SK-N-DZ (cell line): ENCODE results near the gene BRD1.

Source experiments
- DNase-seq: peaks from one replicate; pipeline ENCODE4 v3.0.0-alpha.2; 2015; ENCODE audit warnings: low spot score
- small RNA-seq, 2 experiments: library from RNA; depleted of rRNA; stranded (forward); fragments of <200 nt; gene quantifications; one replicate each; pipeline ENCODE3, GENCODE V24; 2014

The BRD1 gene

GRCh38 chr22:49728570-49729271, 99.0 kb downstream of the BRD1 start:
- no peak for DNase-seq

DNA sequence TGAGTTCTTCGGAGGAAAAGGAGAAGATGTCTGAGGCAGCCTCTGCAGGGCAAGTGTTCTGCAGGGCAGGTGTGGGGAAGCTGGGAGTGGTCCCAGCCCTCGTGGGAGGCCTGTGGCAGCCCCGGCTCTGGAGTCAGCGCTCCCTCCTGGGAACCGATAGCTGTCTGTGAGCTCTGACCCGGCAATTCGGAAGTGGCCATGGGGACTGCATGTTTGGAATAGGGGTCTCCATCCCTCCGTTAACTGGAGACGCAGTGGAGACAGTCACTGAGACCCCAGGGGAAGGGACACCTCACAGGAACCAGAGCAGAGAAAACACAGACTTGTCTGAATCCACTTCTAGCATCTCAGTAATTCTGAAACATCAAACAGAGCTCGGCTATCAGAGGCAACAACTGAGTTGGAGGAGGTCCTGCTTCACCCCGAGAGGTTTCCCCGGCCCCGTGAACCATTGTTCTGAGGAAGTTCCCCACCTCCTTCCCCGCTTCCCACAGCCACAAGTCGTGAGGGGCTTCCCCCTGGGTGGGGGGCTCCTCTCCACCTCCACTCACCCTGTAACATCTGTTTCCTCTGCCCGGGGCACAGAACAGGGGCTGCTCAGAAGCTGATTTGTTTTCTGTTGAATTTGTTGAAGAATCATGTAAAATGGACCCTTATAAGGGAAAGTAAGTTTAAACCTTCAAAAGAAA, 99.6 kb downstream of the BRD1 start:
- no peak for DNase-seq

- DNase-seq: no peak
Observed at GRCh38 chr22:49727191-49727880, 100.3 kb downstream of the BRD1 start.

DNA sequence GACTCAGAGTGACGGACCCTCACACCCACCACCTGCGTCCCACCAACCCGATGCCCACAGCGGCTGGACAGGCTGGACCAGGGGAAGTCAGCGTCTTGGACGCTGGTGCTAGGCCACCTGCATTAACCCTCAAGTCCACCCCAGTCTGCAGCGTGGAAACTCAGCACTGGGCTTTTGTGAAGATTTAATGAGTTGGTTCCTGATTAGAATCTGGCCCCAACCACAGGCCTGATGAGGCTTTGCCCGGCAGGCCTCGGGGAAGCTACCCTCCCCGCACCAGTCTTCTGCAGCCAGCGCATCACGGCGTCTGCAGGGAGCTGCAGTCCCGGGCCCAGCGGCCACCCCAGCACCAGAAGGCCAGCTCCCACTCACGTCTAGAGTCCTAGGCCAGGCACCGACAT, 101.0 kb downstream of the BRD1 start:
- DNase-seq: no peak

DNA sequence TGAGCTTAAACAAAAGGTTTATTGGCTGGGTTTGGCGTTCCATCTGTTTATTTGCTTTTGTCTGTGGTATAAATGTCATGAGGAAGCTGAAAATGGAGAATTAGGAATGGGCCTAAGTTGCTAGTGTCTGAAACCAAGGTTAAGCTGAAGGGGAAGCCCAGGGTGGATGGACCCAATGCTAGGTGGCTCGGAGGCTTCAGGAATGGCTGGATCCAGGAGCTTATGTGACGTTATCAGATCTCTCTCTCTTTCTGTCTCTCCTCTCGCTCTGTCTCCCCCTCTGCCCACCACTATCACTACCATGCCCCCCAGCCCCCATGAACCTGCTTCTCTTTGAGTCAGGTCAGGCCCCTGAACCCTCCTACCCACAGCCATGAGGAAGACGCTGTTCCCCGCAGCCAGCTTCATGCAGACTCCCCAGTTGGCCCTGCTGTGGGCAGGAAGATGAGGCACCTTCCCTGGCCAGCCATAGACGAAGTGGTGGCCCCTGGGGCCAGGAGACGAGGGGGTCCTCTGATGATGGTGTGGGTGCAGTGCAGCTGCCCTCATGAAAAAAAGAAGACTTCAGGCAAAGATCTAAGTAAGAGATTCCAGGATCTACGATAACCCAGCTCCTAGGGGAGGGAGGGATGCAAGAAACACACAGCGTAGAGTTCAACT, 101.5 kb downstream of the BRD1 start:
- no peak for DNase-seq

- DNase-seq: no peak
Observed at GRCh38 chr22:49725516-49725915, 102.2 kb downstream of the BRD1 start.

GRCh38 chr22:49724893-49725489, 102.7 kb downstream of the BRD1 start:
- DNase-seq: peak; percentile 46

GRCh38 chr22:49724030-49724892, 103.4 kb downstream of the BRD1 start:
- DNase-seq: no peak

DNA sequence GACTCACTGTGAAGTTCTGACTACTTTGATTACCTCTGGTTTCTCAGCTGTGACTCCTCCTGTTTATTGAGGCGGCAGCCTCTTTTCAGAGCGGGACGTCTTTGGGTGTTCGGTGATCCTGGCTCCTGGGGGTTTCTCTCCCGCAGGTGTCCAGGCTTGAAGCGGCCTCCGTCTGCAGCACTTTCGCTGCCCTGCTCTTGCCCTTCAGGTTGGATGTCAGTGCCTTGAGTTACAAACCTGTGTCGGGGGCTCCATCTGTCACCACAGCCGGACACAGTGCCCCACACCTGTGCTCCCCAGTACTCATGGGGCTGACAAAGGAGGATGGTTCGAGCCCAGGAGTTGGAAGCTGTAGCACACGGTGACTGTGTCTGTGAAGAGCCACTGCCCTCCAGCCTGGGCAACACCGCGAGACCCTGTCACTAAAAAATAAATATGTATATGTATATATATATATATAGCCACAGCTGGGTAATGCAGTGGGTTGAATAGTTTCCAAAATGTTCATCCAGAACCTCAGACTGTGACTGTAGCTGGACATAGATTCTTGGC, 104.1 kb downstream of the BRD1 start:
- DNase-seq: no peak

Small RNA genes within 50 kb of the gene (small RNA-seq; reads per million reads assigned to genes)
- gene AL117328.1 (0 reads per million in 2 experiments), gene RF00017 (0 reads per million in 2 experiments)
